NT2/D1 (cell line): ENCODE data around the gene ENAM.

ENCODE experiments used
- SUZ12 ChIP-seq: IDR thresholded peaks from 2 replicates; pipeline ENCODE4 v1.6.1; 2011; ENCODE audit not compliant: insufficient read length, insufficient read depth; ENCODE audit errors: extremely low read depth
- YY1 ChIP-seq: IDR thresholded peaks from 2 replicates; pipeline ENCODE4 v1.6.1; 2011; ENCODE audit not compliant: insufficient read length, insufficient read depth

DNA sequence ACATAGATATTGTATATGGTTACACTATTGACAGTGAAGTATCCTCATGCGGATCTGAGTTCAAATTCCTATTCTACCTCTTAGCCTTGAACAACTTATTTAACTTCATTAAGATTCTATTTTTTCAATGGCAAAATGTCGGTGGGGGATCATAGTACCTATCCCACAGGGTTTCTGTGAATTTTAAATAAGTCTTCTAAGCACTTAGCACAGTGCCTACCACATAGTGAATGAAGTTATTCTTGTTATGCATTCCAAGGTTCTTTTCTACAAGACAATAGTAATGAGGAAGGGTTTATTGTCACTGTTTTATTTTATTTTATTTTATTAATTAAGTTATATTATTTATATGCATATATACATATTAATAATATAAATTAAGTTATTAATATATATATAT, 8.8 kb upstream of the ENAM start:
- TF ChIP-seq SUZ12 (no peak), YY1 (no peak)
